GM18511 (cell line): ENCODE data around the gene MRPL43.
A peak's percentile ranks its signal among the peaks of the same experiment; 100 is the strongest.

Experiments
- ATAC-seq: cut with Tn5 transposase; IDR thresholded peaks from one replicate; pipeline ENCODE4 v1.9.1; 2021; ENCODE audit warnings: mild to moderate bottlenecking, moderate library complexity; ENCODE audit not compliant: unreplicated experiment

The MRPL43 gene

DNA sequence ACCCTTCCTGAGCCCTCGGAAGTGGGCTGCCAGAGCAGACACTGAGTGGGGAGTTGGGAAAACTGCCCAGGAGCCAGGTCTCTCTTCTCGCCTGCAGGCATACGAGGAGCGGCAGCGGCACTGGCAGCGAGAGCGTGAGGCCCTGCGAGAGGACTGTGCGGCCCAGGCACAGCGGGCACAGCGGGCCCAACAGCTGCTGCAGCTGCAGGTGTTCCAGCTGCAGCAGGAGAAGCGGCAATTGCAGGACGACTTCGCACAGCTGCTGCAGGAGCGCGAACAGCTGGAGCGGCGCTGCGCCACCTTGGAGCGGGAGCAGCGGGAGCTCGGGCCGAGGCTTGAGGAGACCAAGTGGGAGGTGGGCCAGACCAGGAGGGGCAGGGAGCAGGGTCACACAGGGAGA lies 18.1 kb upstream of the MRPL43 start:
- ATAC-seq, result no peak

DNA sequence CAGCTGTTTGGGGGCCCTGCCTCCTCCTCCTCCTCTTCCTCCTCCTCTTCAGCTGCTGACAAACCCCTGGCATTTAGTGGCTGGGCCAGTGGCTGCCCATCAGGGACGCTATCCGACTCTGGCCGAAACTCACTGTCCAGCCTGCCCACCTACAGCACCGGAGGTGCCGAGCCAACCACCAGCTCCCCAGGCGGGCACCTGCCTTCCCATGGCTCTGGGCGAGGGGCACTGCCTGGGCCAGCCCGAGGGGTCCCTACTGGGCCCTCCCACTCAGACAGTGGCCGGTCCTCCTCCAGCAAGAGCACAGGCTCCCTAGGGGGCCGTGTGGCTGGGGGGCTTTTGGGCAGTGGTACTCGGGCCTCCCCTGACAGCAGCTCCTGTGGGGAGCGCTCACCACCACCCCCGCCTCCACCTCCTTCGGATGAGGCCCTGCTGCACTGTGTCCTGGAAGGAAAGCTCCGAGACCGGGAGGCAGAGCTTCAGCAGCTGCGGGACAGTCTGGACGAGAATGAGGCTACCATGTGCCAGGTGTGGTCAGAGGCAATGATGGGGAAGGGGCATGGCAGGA lies 16.4 kb upstream of the MRPL43 start:
- ATAC-seq, result no peak

DNA sequence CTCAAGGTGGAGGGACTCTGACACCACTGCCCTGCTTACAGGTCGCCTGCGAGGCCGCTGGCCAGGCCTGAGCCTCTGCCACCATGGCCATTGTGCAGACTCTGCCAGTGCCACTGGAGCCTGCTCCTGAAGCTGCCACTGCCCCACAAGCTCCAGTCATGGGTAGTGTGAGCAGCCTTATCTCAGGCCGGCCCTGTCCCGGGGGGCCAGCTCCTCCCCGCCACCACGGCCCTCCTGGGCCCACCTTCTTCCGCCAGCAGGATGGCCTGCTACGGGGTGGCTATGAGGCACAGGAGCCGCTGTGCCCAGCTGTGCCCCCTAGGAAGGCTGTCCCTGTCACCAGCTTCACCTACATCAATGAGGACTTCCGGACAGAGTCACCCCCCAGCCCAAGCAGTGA lies 15.2 kb upstream of the MRPL43 start:
- no peak for ATAC-seq

DNA sequence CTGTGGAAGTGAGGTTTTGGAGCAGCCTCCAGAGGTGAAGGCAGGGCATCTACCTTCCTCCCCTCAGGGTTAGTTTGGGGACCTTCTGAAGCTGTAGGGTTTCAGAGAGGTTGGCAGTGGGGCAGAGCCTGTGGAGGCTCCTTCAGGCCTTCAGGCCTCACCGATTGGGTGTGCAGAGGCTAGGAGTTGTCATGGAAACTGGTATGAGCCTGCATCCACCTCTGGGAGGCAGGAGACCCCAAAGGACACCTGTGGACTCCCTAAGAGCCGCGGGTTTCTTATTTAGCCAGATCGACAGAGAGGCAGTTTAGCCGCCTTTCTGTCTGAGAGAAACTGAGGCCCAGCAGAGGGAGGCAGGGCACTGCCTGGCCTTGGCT lies 14.3 kb upstream of the MRPL43 start:
- ATAC-seq, result no peak

DNA sequence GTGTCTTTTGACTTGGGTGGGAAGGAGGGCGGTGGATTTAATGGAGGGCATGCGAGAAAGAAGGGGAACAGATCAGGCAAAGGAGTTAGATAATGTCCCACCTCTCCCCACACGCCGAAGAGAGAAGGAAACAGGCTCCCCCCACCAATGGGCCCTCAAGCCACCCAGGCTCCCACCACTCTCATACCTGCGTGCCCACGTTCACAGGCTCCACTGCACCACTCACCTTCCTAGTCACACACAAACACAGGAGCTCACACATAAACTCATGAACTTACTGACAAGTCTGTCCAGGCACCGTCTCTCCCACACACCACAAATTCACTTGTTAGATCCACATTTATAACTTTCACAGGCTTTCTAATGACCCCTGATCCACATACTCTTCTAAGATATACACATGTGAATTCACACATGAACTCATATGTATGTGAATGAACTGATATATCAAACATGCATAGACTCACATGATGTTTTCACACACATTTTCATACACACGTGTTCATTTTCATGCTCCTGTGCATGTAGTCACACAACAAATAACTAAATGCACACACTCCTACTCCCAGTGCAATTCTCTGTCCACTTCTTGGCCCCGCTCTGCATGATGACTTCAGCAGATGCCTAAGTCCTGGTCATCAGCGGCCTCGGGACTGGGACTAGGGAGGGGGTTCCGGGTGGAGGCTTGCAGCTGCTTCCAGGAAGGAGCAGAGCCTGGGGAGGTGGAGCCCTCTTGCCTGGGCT lies 13.8 kb upstream of the MRPL43 start:
- no peak for ATAC-seq

DNA sequence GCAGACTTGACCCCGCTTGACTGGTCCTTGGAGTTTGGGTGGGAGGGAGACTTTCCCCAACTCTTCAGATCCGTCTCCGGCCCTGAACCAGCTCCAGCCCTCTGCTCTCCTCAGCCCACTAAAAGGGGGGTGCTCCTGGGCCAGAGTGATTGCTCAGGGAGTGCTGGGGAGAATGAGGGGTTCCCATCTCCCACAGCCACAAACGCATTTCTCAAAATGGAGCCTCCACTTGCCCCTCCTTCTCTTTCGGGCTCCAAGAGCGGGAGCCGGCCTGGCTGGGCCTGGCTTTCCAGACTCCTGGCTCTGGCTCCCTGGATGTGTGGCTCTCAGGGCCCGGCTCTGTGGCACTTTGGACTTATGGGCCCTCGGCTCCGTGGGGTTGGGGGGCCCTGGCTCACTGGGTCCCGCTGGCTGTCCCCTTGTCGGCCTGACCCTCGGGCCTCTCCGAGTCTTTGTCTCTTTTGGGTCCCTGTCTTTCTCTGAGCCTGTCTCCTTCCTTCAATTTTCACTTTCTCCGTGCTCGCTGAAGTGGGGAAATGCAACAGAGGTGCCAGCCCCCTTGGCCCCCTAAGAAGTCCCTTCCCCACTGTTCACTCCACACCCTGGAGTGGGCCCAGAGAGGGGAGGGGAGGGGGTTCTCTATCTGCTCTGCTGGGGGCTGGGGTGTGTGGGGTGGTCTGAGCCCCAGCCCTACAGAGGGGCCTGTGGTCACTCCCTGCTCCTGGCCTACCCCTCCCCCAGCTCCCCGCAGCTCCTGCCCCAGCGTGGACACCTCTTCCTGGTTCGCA lies 13.0 kb upstream of the MRPL43 start:
- no peak for ATAC-seq

DNA sequence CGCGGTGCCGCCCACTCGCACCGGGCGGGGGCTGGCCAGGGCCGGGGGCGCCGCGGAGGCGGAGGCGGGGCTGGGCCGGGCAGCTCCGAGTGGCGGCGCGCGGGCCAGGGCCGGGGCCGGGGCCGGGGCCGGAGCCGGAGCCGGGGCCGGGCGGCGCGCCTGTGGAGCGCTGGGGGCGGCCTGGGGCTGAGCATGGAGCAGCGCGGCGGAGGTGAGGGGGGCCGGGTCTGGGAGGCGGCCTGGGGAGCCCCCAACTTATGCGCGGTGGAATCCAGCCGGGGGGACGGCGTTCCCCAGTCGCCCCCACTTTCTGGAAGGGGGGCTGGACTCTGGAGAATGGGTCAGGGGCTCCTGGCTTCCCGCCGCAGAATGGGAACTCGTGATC lies 12.4 kb upstream of the MRPL43 start, which contains the start of gene LZTS2:
LZTS2 (plus strand) TSS at position 67 of the 385 bp plus-strand sequence. CDS start 2,731 bp downstream, outside the sequence.
- no peak for ATAC-seq

DNA sequence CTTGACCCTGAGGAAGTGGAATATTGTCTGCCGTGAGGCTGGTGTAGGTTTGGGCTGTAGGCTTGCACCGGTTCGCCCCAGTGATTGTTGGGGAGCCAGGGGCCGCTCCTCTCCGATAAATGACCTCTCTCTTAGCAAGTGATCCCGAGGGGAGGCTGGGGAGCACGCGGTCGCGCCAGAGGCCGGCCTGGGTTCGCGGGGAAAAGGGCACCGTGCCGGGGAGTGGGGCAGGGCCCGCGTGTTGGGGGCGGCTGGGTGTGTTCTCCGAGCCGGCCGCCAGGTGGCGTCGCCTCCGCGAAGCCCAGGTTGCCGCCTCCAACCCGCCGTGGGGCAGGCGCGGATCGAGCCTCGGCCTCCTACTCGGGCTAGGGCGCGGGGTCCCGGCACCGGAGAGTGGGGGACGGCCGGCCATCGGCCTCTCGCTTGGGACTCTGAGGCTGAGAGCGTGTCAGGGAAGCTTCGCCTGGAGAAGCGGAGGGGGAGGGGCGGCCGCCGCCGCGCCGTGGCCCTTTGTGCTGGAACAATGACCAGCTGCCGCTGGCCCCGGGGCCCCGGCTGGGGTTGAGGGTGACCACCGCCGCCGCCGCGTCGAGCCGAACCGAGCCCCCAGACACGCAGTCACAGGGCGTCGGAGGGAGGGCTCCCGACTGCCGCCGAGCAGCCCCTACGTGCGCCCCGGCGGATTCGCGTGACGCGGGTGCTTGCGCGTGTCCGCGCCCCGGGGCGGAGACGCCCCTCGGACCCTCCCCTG lies 11.9 kb upstream of the MRPL43 start:
- peak; percentile 47 for ATAC-seq

DNA sequence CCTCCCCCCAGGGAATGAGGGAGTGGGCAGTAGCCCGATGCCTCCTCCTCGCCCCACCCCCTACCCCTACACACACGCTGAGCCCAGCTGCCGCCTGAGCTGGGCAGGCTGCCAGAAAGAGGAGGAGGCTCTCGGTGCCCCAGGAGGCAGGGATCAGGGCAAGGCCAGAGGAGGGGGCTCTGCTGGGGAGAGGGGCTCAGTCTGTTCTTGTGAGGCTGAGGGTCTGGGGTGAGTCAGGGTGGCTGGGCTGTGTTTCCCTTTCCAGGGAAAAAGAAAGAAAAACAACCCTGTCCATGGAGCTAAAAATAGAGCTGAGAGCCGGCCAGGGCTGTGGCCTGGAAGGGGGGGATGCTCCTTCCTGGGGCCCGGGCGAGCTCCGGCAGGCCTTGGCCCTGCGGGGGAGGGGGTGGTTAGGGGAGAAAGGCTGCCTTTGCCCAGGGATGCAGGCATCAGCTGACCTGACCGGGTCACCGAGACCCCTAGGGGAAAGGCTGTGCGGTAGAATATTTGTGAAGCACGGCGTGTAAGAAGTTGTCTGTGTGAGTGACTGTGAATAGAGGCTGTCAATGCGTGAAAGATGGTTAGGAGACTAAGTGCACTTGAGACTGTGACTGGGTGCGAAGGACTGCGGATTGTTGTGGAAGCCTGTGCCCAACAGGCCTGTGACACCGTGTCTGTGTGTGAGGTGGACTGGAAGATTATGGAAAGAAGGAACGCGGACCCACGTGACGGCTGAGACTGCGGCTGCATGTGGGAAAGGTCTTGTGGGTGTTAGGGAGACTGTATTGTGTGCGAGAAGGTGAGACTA lies 11.1 kb upstream of the MRPL43 start:
- peak; percentile 43 for ATAC-seq

DNA sequence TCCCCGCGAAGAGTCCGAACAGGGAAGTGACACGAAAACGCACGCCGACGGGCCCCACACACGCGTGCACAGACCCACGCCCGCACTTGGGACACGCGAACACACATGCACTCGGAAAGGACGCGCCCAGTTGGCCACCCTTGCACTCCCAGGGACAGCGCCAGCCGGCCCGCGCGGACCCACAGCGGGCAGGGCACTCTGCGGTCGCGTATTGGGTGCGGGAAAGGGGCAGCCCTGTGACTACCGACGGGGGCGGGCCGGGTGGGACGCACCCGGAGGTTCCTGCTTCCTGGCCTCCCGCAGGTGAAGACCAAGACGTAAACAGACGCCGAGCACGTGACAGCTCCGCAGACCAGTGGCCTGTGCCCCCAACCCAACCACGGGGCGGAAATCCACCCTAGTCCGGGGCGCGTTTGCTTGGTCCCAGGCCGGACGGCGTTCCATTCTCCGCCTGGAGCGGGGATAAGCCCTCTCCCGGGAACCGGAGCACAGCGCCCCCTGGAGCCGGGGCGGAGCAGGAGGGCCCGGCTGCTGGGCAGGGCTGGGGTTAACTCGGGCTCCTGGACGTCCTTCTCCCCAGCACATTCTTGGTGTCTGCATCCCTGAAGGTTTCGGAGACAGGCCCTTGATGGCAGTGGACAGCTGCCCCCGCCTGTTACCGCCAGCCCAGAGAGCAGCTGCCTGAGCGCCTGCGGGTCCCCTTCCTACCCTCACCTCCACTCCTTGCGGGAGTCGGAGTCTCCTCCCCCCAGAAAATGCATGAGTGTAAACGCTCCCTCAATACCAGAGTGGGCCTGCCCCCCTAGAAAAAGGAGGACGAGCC lies 10.3 kb upstream of the MRPL43 start:
- ATAC-seq, result peak; percentile 37

DNA sequence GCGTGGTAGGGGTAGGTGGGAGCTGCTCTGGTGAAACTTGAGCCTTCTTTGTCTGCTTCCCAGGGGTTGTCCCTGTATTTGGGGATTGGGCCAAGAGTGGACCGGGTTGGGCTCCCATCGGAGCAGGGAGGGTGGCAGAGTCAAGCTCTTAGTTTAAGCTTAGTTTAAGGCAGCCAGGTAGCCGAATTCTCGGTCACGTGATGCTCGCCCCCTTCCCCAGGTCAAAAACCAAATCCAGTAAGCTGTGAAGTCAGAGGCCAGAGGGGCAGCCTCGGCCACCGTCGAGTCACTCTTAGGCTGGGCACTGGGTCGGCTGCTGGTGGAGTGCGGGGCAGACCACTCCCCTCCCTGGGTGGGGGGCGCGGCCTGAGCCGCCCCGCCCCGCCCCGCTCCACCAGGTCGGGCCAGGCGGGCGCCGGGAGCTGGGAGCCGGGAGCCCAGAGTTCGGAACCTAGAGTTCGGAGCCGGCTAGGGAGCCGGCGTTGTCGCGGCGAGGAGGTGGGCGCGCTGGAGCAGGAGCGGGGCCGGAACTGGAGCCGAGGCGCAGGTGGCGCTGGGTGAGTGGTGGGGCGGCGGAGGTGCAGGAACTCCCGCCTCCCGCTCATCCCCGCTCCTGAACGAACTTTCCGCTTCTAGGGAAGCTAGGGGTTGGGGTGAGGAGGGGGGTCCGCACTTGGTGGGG lies 9.5 kb upstream of the MRPL43 start:
- ATAC-seq, result peak; percentile 31

DNA sequence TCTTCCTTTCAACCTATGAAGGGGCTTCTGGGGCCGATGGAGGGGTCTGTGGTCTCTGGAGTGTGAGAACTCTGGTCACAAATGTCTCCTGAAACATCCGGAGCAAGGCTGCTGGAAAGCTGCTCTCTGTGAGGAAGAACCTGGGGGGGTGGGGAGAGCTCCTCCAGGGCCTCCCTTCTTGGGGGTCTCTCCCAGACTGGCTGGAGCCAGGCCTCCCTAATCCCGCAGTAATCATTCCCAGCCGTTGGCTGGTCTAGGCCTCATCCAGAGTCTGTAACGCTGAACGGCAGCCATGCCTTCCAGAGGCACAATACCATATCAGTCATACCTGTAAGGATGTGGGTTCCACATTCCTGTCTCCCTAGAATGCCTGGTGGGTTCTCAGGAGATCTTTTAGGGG lies 7.9 kb upstream of the MRPL43 start:
- ATAC-seq, result no peak

DNA sequence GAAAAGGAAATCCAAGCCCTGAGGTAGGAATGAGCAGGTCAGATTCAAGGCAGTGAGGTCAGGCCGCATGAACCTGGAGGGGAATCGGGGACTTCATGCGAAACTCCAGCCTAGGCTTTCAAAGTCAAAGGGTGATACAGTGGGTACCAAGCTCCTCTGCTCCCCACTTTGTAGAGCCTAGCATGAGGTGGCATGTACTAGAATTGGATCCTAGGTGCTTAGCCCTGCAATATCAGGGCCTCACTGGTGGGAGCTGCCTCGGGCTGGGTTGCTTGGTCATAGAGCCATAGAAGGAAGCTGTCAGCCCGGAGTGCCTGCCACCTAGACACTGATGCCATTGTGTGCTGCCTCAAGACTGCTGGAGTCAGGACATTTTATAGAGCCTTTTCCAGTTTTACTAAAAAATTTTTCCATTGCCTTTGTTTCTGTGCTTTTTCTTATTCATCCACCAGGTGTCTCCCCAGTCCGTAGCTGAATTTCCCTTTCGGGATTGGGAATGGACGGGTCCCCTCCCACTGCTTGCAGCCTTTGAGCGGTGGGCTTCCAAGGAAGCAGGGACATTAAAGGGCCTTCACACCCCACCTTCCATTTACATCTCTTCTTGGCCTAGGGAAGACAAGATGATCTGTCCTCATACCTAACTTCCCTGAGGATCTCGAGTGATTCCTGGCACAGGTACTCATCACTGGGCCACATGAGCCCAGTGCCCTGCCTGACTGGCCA lies 6.8 kb upstream of the MRPL43 start:
- ATAC-seq, result no peak

DNA sequence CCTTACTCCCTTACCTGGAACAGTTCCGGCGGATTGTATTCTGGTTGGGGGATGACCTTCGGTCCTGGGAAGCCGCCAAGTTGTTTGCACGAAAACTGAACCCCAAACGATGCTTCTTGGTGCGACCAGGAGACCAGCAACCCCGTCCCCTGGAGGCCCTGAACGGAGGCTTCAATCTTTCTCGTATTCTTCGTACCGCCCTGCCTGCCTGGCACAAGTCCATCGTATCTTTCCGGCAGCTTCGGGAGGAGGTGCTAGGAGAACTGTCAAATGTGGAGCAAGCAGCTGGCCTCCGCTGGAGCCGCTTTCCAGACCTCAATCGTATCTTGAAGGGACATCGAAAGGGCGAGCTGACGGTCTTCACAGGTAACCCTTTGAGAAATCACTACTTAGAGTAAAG lies 1.8 kb upstream of the MRPL43 start:
- ATAC-seq, result no peak

DNA sequence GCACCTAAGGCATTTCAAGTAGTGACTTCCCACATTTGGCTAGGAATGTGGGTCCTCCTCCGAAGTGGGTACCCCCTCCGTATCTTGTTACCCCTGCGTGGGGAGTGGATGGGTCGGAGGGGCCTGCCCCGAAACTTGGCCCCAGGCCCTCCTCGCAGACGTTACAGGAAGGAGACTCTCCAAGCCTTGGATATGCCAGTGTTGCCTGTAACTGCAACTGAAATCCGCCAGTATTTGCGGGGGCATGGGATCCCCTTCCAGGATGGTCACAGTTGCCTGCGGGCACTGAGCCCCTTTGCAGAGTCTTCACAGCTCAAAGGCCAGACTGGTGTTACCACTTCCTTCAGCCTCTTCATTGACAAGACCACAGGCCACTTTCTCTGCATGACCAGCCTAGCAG lies 869 bp upstream of the MRPL43 start:
- no peak for ATAC-seq

DNA sequence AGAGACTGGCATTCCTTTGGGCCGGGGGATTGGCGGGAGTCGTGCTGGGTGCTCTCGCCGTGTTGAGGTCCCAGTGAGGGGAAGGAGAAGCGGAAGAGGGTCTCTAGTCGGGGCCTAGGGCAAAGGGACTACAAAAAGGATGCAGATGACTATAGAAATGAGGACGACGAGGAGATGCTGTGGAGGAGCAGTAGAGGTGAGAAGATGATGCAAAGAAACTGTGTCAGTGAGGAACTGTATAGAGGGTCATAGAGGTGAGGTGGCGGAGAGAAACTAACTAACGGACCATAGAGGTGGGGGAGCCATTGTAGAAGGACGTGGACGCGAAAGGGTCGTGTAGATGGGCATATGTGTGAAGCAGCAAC lies 370 bp upstream of the MRPL43 start:
- ATAC-seq, result peak; percentile 12

DNA sequence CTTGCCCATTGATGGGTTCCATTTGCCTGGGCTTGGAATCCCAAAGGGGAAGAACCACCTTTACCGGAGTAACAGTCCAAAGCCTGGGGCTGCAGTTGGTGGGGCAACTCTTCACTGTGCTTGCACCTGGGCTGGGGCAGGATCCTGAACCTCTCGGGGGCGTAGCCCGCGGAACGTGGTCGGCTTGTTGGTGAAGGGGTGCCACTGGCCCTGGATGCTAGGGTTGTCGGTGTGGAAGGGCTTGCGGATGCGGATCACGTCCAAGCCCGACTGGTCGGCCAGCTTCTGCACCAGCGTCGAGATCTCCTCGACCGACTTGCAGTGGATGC lies 710 bp downstream of the MRPL43 start:
- ATAC-seq, result no peak

DNA sequence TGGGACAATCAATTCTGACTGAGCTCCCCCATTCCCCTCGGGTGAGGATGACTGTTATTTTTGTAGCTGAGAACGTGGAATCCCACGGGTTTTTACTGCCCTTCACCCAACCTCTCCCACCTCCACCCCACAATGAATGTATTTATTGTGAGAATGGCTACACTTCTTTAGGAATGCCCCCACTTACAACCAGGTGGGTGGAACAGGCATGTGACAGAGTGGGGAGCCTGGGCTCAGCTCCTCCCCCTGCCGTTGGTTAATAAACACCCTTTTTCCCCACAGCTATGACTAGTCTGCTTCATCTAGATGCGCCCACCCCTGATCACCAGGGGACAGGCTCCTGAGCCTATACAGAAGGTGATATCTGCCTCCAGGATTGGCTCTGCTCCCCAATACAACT lies 2.0 kb downstream of the MRPL43 start:
- ATAC-seq, result no peak
